Heart left ventricle (tissue), 16 donors: Measurements from ENCODE around the gene NUCKS1. TPM values are rescaled to one million over a fixed set of nuclear protein-coding genes. Genes with fewer than 3 reads are reported as not detected.

ENCODE experiments used
- ATAC-seq, 4 donors: fragments of 200-7000 bp; cut with Tn5 transposase; one replicate each; pipeline ENCODE4 v1.9.1; 2020 to 2022; ENCODE audit warnings: moderate library complexity in 4 of 4, mild to moderate bottlenecking in 3 of 4, moderate number of reproducible peaks in 1 of 4
- DNase-seq, 5 donors: peaks; one replicate each; pipeline ENCODE4 v3.0.0-alpha.2; 2020
- H3K27ac ChIP-seq, 12 donors: fragments of 200-600 bp; sonication (generic) in 4 of 12; one replicate each; pipeline versions ENCODE4 v1.5.0 to v1.8.0; 2016 to 2022; ENCODE audit warnings: mild to moderate bottlenecking in 2 of 12
- H3K27me3 ChIP-seq, 9 donors: fragments of 200-600 bp; sonication (generic) in 2 of 9; one replicate each; pipeline versions ENCODE4 v1.5.1 to v1.8.0; 2016 to 2022; ENCODE audit warnings: mild to moderate bottlenecking in 3 of 9
- H3K36me3 ChIP-seq, 9 donors: fragments of 200-600 bp; sonication (generic) in 2 of 9; one replicate each; pipeline versions ENCODE4 v1.5.0 to v1.8.0; 2018 to 2022; ENCODE audit warnings: mild to moderate bottlenecking in 2 of 9
- H3K4me1 ChIP-seq, 12 donors: fragments of 200-600 bp; sonication (generic) in 4 of 12; one replicate each; pipeline versions ENCODE4 v1.5.0 to v1.8.0; 2016 to 2022; ENCODE audit warnings: mild to moderate bottlenecking in 3 of 12
- H3K4me3 ChIP-seq, 12 donors: fragments of 200-600 bp; sonication (generic) in 4 of 12; one replicate each; pipeline versions ENCODE4 v1.5.0 to v1.8.0; 2017 to 2022; ENCODE audit warnings: mild to moderate bottlenecking in 9 of 12, moderate library complexity in 4 of 12
- H3K9me3 ChIP-seq, 12 donors: fragments of 200-600 bp; sonication (generic) in 4 of 12; one replicate each; pipeline versions ENCODE4 v1.5.0 to v1.8.0; 2016 to 2022; ENCODE audit warnings: mild to moderate bottlenecking in 1 of 12
- CTCF ChIP-seq, 12 donors: fragments of 200-600 bp; sonication (generic) in 4 of 12; IDR thresholded peaks; one replicate each; pipeline versions ENCODE4 v1.5.0 to v1.8.0; 2018 to 2022; ENCODE audit warnings: antibody characterized with exemption in 12 of 12, mild to moderate bottlenecking in 5 of 12
- POLR2A ChIP-seq, 2 donors: fragments of 450-650 bp; IDR thresholded peaks; one replicate each; pipeline ENCODE4 v1.6.1; 2017; ENCODE audit warnings: antibody characterized with exemption in 2 of 2, mild to moderate bottlenecking in 2 of 2, moderate library complexity in 2 of 2
- WGBS, 4 donors: extraction: QIAGEN DNeasy Blood & Tissue Kit in 2 of 4; methylation state at CpG; one replicate each; pipeline versions ENCODE4 v1.1.5 to v1.1.7; 2013 to 2018; 5-methylcytosine and 5-hydroxymethylcytosine counted together
- intact Hi-C, 10 donors: fragments of 100-400 bp; cut with DNase I; formaldehyde crosslinking; loops; one replicate each; pipeline versions ENCODE4 v1.11.1 to v1.14.2; 2022
- polyA plus RNA-seq, 2 donors: library from polyadenylated mRNA; stranded (reverse); fragments of 200-250 nt; gene quantifications; one replicate each; pipeline ENCODE4 v1.2.3, GENCODE V29; 2013
- total RNA-seq, 9 donors: library from RNA; depleted of rRNA in 2 of 9; stranded (reverse); fragments of >200 nt in 2 of 9; fragmentation: NEBNext Ultra II Directional in 3 of 9; extraction: Animal tissue kit (Norgen Biotek cat#: 25700) in 3 of 9; gene quantifications; one replicate each; pipeline versions ENCODE4 v1.1.0 to v1.2.4, GENCODE V29; 2016 to 2023
- donor health status: ischemic (EF 13 %, LVEDD 7.1; RV severe dilation, severe dysfunction).
- donor health status: healthy with polysubstance abuse.
- donor health status: DM: no; HTN: yes; CAD: no.
- donor health status: DM: no; HTN: no; CAD: no.
- donor health status: ischemic (EF 25% LVEDD 6.9; RV normal size, moderate dysfunction).
- donor health status: ischemic (EF 25% LVEDD 5.7; RV mildly dilated, moderate dysfunction).
- donor health status: healthy.
- donor health status: DM: yes; HTN: yes; CAD: no.
- donor health status: ischemic (EF 35%, LVEDD 5.7; RV mildly dilated, moderate dysfunction).
- donor health status: nonischemic (EF 11% LVEDD 7.7; RV severe dilation, severe dysfunction).
- donor health status: DM: yes; HTN: yes; CAD: no.
- donor health status: PGD.
- donor health status: ischemic (EF 29% LVEDD 5.4; RV normal size, mild dysfunction).
- donor health status: nonischemic (EF 23%, LVEDD 6.1; RV moderate dilation, normal function).

The NUCKS1 gene
- total and polyA plus RNA-seq, 11 donors: 73.4 to 240 (median 198) TPM

- Histone ChIP-seq H3K27me3 (no peaks in the 10 kb centered on the region), H3K27ac (peak overlapping the region in 10 of 12 donors; percentile 35 to 89 (median 65)), H3K36me3 (peaks cover 0 to 25% (median 12%) of the 10 kb centered on the region in 9 donors), H3K4me3 (peak overlapping the region; percentile 61 to 84 (median 77)), H3K9me3 (no peaks in the 10 kb centered on the region), H3K4me1 (peaks cover 0 to 36% (median 14%) of the 10 kb centered on the region in 12 donors)
- DNase-seq (no peak), ATAC-seq (peak in 3 of 4 donors; percentile 12 to 35 (median 28))
- intact Hi-C loops: loop anchor here in 3 of 10 donors (1.0 to 2.0 kb wide), 3 partner anchors 24 to 39 kb away; partner anchors contain the start of genes NUCKS1 (in 2 of the 3) and SLC41A1 (in 1 of the 3)
- 21 to 35% (median 25%) methylated on average over 29 to 36 of the region's 36 CpGs for WGBS, 4 donors
- TF ChIP-seq POLR2A (IDR thresholded peaks at IDR 0.05): no peak
Measured at GRCh38 chr1:205774198-205775014, 24.4 kb upstream of the NUCKS1 start.

GRCh38 chr1:205772607-205773032 lies 22.6 kb upstream of the NUCKS1 start:
- Histone ChIP-seq H3K36me3 (peaks cover 0 to 39% (median 14%) of the 10 kb centered on the region in 9 donors), H3K4me1 (peaks cover 0 to 26% (median 14%) of the 10 kb centered on the region in 12 donors), H3K4me3 (no peak overlapping the region), H3K27ac (no peak overlapping the region), H3K27me3 (no peaks in the 10 kb centered on the region), H3K9me3 (no peaks in the 10 kb centered on the region)
- no peak for DNase-seq
- 89 to 95% (median 93%) methylated on average over 2 of the region's 2 CpGs for WGBS, 4 donors
- TF ChIP-seq POLR2A (IDR thresholded peaks at IDR 0.05) (no peak), CTCF (IDR thresholded peaks at IDR 0.05) (no peak)
- ATAC-seq: no peak
- intact Hi-C loops: no loop called here

GRCh38 chr1:205770618-205771017 lies 20.6 kb upstream of the NUCKS1 start:
- H3K27me3 ChIP-seq: no peaks in the 10 kb centered on the region
- intact Hi-C loops: no loop called here
- H3K9me3 ChIP-seq: no peaks in the 10 kb centered on the region
- 90 to 97% (median 92%) methylated on average over 4 of the region's 4 CpGs for WGBS, 4 donors
- ATAC-seq: no peak
- TF ChIP-seq POLR2A (IDR thresholded peaks at IDR 0.05) (no peak), CTCF (IDR thresholded peaks at IDR 0.05) (no peak)
- no peak overlapping the region for H3K27ac ChIP-seq
- H3K4me1 ChIP-seq: peaks cover 0 to 19% (median 9%) of the 10 kb centered on the region in 12 donors
- no peak overlapping the region for H3K4me3 ChIP-seq
- no peak for DNase-seq
- H3K36me3 ChIP-seq: peaks cover 0 to 39% (median 14%) of the 10 kb centered on the region in 9 donors

- H3K4me1 ChIP-seq: peaks cover 0 to 16% (median 7%) of the 10 kb centered on the region in 12 donors
- no peak overlapping the region for H3K27ac ChIP-seq
- DNase-seq (no peak), ATAC-seq (no peak)
- peaks cover 0 to 39% (median 14%) of the 10 kb centered on the region in 9 donors for H3K36me3 ChIP-seq
- TF ChIP-seq POLR2A (IDR thresholded peaks at IDR 0.05) (no peak), CTCF (IDR thresholded peaks at IDR 0.05) (no peak)
- no peaks in the 10 kb centered on the region for H3K9me3 ChIP-seq
- H3K27me3 ChIP-seq: no peaks in the 10 kb centered on the region
- no peak overlapping the region for H3K4me3 ChIP-seq
- 83 to 89% (median 84%) methylated on average over 8 of the region's 8 CpGs for WGBS, 4 donors
- intact Hi-C loops: no loop called here
Measured at GRCh38 chr1:205769641-205770365, 19.8 kb upstream of the NUCKS1 start.
